ENCODE data around the gene CAMKK2.
A peak's percentile ranks its signal among the peaks of the same experiment; 100 is the strongest.

Gene CAMKK2

DNA sequence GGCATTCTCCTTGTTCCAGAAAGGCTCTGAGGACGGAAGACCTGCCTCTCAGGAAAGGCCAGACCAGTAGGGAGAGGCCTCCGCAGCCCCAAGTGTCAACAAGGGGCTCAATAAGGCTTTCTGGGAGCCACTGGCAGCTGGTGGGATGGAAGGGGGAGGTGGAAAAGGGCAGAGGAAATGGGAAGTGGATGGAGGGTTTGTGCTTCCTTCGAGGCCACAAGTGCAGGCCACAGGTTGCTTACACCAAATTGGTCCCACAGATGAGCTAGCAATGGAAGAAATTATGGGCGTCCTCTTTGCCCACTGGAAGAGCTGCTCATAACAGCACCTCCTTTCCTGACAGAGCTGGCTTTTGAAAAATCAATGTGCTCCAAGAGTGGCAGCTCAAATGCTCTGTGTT is 58.4 kb downstream of the CAMKK2 start:
- peaks cover 8% of the 10 kb centered on the region for H3K36me3 ChIP-seq (replicated peaks)

DNA sequence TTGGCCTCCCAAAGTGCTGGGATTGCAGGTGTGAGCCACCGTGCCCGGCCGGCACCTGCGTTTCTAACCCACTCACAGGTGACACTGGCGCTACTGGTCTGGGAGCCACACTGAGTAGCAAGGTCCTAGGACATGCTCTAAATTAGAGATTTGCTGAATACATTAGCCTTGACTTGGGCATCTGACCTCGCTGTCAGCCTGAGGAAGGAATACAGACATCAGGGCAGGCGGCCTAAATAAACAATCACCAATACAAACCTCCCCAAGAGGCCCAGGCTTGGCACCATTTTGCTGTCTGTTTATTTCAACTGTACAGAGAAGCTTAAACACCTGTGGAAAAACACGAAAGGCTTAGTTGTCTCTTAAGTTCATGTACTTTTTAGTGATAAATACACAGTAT is 59.1 kb downstream of the CAMKK2 start:
- DNase-seq: no peak
- H3K27ac ChIP-seq: no peak overlapping the region
- TF ChIP-seq, protein P1, sequence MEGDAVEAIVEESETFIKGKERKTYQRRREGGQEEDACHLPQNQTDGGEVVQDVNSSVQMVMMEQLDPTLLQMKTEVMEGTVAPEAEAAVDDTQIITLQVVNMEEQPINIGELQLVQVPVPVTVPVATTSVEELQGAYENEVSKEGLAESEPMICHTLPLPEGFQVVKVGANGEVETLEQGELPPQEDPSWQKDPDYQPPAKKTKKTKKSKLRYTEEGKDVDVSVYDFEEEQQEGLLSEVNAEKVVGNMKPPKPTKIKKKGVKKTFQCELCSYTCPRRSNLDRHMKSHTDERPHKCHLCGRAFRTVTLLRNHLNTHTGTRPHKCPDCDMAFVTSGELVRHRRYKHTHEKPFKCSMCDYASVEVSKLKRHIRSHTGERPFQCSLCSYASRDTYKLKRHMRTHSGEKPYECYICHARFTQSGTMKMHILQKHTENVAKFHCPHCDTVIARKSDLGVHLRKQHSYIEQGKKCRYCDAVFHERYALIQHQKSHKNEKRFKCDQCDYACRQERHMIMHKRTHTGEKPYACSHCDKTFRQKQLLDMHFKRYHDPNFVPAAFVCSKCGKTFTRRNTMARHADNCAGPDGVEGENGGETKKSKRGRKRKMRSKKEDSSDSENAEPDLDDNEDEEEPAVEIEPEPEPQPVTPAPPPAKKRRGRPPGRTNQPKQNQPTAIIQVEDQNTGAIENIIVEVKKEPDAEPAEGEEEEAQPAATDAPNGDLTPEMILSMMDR (IDR thresholded peaks at IDR 0.05; ENCODE audit: low read depth, low read length, missing control alignments): no peak
- H3K27me3 ChIP-seq (replicated peaks): no peaks in the 10 kb centered on the region
- peaks cover 8% of the 10 kb centered on the region for H3K36me3 ChIP-seq (replicated peaks)
- no peak overlapping the region for H3K4me3 ChIP-seq (ENCODE audit: low read depth, low read length)
- in situ Hi-C loops (cut with HindIII; ENCODE audit: low pct_ligation_motif_present, low sequenced_read_pairs): no loop called here

More for the DNA sequence above, 58.4 kb downstream of the CAMKK2 start:
- no peak for DNase-seq
- Histone ChIP-seq H3K27me3 (replicated peaks) (no peaks in the 10 kb centered on the region), H3K27ac (no peak overlapping the region), H3K4me3 (ENCODE audit: low read depth, low read length) (no peak overlapping the region)
- TF ChIP-seq, protein P1 (IDR thresholded peaks at IDR 0.05; ENCODE audit: low read depth, low read length, missing control alignments): no peak
- in situ Hi-C loops (cut with HindIII; ENCODE audit: low pct_ligation_motif_present, low sequenced_read_pairs): no loop called here

DNA sequence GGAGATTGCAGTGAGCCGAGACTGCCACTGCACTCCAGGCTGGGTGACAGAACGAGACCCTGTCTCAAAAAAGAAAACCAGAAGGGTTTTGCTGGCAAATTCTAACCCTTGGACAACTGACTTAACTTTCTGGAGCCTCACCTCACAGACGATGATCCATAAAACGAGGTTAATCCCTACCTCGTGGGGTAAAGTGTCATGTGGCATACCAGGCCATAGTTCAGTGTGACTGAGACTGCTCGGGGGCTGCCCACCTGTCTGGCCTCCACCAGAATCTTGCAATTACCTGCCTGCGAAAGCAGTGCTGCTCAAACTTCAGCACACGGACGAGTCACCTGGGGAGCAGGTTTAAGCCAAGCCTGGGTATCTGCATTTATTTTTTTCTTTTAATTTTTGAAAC is 59.7 kb downstream of the CAMKK2 start:
- no peak for DNase-seq
- Histone ChIP-seq H3K27me3 (replicated peaks) (no peaks in the 10 kb centered on the region), H3K27ac (no peak overlapping the region), H3K4me3 (ENCODE audit: low read depth, low read length) (no peak overlapping the region), H3K36me3 (replicated peaks) (peaks cover 7% of the 10 kb centered on the region)
- in situ Hi-C loops (cut with HindIII; ENCODE audit: low pct_ligation_motif_present, low sequenced_read_pairs): no loop called here
- TF ChIP-seq, protein P1 (IDR thresholded peaks at IDR 0.05; ENCODE audit: low read depth, low read length, missing control alignments): no peak

DNA sequence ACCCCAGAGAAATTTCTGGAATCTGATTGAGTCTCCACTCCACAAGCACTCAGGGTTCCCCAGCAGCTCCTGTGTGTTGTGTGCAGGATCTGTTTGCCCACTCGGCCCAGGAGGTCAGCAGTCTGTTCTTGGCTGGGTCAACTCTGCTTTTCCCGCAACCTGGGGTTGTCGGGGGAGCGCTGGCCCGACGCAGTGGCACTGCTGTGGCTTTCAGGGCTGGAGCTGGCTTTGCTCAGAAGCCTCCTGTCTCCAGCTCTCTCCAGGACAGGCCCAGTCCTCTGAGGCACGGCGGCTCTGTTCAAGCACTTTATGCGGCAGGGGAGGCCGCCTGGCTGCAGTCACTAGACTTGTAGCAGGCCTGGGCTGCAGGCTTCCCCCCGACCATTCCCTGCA is 62.9 kb downstream of the CAMKK2 start:
- H3K4me3 ChIP-seq (ENCODE audit: low read depth, low read length): no peak overlapping the region
- in situ Hi-C loops (cut with HindIII; ENCODE audit: low pct_ligation_motif_present, low sequenced_read_pairs): no loop called here

DNA sequence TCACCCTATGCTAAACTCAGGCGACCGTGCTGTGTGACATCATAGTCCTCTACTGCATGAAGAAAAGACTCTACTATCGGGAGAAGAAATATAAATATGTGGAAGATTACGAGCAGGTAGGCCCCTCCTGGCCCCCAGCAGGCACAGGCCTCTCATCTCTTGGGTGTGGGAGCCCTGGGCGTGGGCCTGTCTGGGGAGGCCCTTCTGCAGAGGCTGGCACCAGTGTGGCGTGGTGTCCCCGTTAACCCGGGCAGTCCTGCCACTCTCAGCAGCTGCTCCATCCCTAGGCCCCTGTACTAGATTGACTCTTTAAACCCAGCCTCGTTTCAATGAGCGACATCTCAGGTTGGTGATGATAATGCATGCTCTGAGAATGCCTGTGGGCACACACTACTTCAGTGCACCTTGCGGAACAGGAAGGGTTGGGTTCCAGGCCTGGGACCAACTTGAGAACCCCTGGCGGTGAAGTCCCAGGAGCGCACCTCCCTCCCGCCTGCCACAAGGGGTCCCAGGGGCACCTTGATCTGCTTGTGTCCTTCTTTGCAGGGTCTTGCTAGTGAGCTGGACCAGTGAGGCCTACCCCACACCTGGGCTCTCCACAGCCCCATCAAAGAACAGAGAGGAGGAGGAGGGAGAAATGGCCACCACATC is 63.4 kb downstream of the CAMKK2 start:
- peaks cover 2% of the 10 kb centered on the region for H3K36me3 ChIP-seq (replicated peaks)
- in situ Hi-C loops (cut with HindIII; ENCODE audit: low pct_ligation_motif_present, low sequenced_read_pairs): no loop called here
- DNase-seq: no peak
- no peak overlapping the region for H3K27ac ChIP-seq
- TF ChIP-seq, protein P1 (IDR thresholded peaks at IDR 0.05; ENCODE audit: low read depth, low read length, missing control alignments): peak; percentile 19
- H3K27me3 ChIP-seq (replicated peaks): no peaks in the 10 kb centered on the region
- H3K4me3 ChIP-seq (ENCODE audit: low read depth, low read length): no peak overlapping the region

More for the DNA sequence above, 62.9 kb downstream of the CAMKK2 start:
- H3K27me3 ChIP-seq (replicated peaks): no peaks in the 10 kb centered on the region
- H3K36me3 ChIP-seq (replicated peaks): peaks cover 2% of the 10 kb centered on the region
- DNase-seq: no peak
- no peak overlapping the region for H3K27ac ChIP-seq
- TF ChIP-seq, protein P1 (IDR thresholded peaks at IDR 0.05; ENCODE audit: low read depth, low read length, missing control alignments): no peak

DNA sequence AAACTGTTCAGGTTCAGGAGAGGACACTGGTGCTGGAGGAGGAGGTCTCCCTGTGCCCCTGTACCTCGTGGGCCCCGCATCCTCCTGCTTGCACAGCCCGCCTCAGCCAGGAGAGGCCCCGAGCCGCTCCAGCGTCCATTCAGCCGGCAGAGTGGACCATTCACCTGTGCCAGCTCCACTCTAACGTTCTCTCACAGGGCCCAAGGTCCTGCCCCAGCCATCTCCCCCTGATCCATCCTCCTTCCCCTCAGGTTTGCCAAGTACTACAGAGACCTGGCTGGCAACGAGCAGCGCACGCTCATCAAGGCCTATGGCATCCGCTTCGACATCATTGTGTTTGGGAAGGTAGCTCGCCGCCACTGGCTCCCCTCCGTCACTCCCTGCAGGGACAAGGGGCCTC is 64.3 kb downstream of the CAMKK2 start:
- DNase-seq: no peak
- Histone ChIP-seq H3K27ac (no peak overlapping the region), H3K36me3 (replicated peaks) (peaks cover 2% of the 10 kb centered on the region), H3K27me3 (replicated peaks) (no peaks in the 10 kb centered on the region), H3K4me3 (ENCODE audit: low read depth, low read length) (no peak overlapping the region)
- TF ChIP-seq, protein P1 (IDR thresholded peaks at IDR 0.05; ENCODE audit: low read depth, low read length, missing control alignments): no peak
- in situ Hi-C loops (cut with HindIII; ENCODE audit: low pct_ligation_motif_present, low sequenced_read_pairs): no loop called here

Data from brain microvascular endothelial cell (primary cell).